ENCODE data around the gene EIF2A.
A peak's percentile ranks its signal among the peaks of the same experiment; 100 is the strongest.
"Not testable (repeated sequence)": the region's sequence is repeated elsewhere in the genome, so short reads cannot be mapped to it uniquely, and the experiment has no call there.

Gene EIF2A

DNA sequence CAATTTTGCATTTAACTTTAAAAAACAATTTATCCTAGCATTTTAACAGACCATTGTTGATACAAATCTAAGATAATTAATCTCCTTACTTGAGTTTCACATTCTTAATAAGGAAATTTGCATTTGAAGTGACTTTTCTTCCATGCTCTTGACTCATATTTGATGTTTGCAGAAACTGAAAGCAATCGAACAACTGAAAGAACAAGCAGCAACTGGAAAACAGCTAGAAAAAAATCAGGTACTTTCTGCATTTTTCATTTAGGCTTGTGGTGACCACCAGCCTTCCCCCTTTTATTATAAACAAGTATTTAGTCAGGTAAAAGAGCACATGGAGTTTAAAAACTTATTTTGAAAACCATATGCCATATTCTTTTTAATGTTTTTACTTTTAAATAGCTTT, 36.4 kb downstream of the EIF2A start:
- H3K4me3 ChIP-seq (ENCODE audit: low read length): no peak overlapping the region
- TF ChIP-seq, protein P1, sequence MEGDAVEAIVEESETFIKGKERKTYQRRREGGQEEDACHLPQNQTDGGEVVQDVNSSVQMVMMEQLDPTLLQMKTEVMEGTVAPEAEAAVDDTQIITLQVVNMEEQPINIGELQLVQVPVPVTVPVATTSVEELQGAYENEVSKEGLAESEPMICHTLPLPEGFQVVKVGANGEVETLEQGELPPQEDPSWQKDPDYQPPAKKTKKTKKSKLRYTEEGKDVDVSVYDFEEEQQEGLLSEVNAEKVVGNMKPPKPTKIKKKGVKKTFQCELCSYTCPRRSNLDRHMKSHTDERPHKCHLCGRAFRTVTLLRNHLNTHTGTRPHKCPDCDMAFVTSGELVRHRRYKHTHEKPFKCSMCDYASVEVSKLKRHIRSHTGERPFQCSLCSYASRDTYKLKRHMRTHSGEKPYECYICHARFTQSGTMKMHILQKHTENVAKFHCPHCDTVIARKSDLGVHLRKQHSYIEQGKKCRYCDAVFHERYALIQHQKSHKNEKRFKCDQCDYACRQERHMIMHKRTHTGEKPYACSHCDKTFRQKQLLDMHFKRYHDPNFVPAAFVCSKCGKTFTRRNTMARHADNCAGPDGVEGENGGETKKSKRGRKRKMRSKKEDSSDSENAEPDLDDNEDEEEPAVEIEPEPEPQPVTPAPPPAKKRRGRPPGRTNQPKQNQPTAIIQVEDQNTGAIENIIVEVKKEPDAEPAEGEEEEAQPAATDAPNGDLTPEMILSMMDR (conservative IDR thresholded peaks at IDR 0.05; ENCODE audit: low read length): no peak
- DNase-seq (ENCODE audit: low read depth): no peak

DNA sequence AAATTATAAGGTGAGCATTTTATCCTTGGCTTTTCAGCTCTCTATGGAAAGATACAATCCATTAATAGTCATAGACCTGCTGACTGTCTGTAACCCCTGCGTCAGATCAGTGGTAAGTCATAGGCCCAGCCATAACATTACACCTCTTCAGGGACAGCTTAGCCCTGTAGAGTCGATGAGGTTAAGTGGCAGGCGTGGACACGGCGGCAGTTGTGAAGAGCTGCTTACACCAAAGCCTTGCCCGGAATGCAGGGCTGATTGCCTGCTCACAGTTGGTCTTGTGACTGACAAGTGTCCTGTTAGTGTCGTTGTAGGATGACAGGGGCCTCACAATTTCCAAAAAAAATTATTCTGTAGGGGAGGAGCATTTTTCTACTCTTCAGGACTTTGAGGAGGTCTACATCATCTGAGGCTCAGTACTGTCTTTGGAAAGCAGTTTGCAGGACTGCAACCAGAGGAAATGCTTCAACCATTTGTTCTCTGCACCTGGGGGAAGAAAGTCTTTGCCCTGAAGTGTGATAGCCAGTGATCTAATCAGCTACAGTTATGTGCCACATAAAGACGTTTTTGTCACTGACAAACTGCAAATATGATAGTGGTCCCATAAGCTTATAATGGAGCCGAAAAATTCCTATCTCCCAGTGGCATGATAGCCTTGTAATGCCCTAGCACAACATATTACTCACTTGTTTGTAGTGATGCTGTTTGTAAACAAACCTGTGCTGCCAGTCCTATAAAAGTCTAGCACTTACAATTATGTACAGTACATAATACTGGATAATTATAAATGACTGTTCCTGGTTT, 41.6 kb downstream of the EIF2A start:
- no peak overlapping the region for H3K4me3 ChIP-seq (ENCODE audit: low read length)
- DNase-seq (ENCODE audit: low read depth): no peak
- TF ChIP-seq, protein P1 (conservative IDR thresholded peaks at IDR 0.05; ENCODE audit: low read length): no peak

DNA sequence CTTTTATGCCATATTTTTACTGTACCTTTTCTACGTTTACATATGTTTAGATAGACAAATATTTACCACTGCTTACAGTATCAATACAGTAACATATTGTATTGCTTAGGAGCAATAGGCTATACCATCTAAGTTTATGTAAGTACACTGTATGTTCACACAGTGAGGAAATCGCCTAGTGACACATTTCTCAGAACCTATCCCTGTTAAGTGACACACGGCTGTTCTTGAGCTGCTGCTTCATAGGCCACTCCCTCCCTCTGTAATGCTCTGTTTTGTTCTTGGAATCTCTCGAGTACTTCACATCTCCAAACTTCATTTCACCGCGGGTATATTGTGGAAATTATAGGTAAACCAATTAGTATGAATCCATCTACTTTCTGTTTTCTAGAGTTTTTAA, 43.2 kb downstream of the EIF2A start:
- TF ChIP-seq, protein P1 (conservative IDR thresholded peaks at IDR 0.05; ENCODE audit: low read length): no peak
- DNase-seq (ENCODE audit: low read depth): peak; percentile 3
- H3K4me3 ChIP-seq (ENCODE audit: low read length): no peak overlapping the region

DNA sequence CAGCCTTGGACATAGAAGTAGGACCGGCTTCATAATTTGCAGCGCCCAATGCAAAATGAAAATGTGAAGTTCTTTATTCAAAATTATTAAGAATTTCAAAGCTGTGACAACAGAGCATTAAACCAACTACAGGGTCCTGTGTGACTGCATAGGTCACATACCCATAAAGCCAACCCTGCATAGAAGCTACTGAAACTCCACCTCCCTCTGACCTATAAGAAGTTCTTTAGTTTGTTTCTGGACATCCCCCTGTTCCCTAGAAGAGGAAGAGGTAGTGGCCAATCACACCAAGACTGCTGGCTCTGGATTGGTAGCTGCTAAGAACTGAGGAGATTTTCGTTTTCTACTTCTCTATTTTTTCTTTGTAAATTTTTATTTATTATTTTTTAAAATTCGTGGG, 47.6 kb downstream of the EIF2A start:
- no peak for DNase-seq (ENCODE audit: low read depth)
- H3K4me3 ChIP-seq (ENCODE audit: low read length): no peak overlapping the region
- TF ChIP-seq, protein P1 (conservative IDR thresholded peaks at IDR 0.05; ENCODE audit: low read length): no peak

GRCh38 chr3:150597646-150598045, 51.1 kb downstream of the EIF2A start:
- TF ChIP-seq, protein P1 (conservative IDR thresholded peaks at IDR 0.05; ENCODE audit: low read length): no peak
- DNase-seq (ENCODE audit: low read depth): no peak
- H3K4me3 ChIP-seq (ENCODE audit: low read length): no peak overlapping the region

DNA sequence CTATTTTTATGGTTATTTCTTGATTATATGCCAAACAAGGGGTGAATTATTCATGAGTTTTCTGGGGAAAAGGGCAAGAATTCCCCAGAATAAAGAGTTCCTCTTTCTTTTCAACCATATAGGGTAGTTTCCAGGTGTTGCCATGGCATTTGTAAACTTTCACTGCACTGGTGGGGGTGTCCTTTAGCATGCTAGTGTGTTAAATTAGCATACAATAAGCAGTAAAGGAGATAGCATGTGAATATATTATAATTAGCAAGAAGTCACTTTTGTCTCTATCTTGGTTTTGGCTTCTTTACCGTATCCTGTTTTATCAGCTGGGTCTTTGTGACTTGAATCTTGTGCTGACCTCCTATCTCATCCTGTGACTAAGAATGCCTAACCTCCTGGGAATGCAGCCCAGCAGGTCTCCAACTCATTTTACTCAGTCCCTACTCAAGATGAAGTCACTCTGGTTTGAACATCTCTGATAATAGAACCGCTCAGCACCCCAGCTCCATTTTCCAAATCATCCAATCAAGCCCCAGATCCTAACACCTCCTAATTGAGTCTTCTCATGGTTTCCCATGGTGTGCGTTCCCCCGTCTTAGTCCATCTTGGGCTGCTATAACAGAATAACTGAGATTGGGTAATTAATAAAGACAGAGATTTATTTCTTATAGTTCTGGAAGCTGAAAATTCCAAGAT, 53.2 kb downstream of the EIF2A start:
- TF ChIP-seq, protein P1 (conservative IDR thresholded peaks at IDR 0.05; ENCODE audit: low read length): no peak
- H3K4me3 ChIP-seq (ENCODE audit: low read length): no peak overlapping the region
- DNase-seq (ENCODE audit: low read depth): peak; percentile 18

DNA sequence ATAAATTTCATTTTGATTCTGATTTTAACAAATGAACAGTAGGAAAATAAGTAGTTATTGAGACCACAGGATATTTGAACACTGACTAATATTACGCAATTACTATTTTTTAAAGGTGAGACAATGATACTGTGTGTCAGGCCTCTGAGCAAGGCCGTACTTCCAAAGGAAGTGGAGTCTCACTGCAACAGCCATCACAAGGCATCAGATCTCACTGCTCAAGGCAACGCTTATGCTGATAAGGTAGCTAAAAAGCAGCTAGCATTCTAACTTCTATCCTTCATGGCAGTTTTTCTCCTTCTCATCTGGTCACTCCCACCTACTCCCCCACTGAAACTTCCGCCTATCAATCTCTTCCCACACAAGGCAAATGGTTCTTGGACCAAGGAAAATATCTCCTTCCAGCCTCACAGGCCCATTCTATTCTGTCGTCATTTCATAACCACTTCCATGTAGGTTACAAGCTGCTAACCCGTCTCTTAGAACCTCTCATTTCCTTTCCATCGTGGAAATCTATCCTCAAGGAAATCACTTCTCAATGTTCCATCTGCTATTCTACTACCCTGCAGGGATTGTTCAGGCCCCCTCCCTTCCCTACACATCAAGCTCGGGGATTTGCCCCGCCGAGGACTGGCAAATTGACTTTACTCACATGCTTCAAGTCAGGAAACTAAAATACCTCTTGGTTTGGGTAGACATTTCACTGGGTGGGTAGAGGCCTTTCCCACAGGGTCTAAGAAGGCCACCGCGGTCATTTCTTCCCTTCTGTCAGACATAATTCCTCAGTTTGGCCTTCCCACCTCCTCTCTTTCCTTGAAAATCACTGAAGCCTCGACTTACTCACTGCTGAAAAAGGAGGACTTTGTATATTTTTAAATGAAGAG, 54.3 kb downstream of the EIF2A start:
- not testable (repeated sequence) for DNase-seq (ENCODE audit: low read depth); H3K4me3 ChIP-seq (ENCODE audit: low read length)

Measured in AG10803 (cell line).